Peyer's patch (tissue), 4 donors: ENCODE data around the gene SWAP70.

ENCODE experiments used
- POLR2A ChIP-seq, 2 donors: fragments of 450-650 bp; IDR thresholded peaks; one replicate each; pipeline ENCODE4 v1.5.1; 2017; ENCODE audit warnings: antibody characterized with exemption in 2 of 2, mild to moderate bottlenecking in 2 of 2, moderate library complexity in 2 of 2
- TF ChIP-seq, protein P1 (sequence below), 6 experiments: fragments of 450-650 bp in 4 of 6; fragments of 200-600 bp in 2 of 6; sonication (generic) in 1 of 6; IDR thresholded peaks; one replicate each; pipeline ENCODE4 v1.5.1; 2017 to 2019; ENCODE audit warnings: antibody characterized with exemption in 6 of 6, mild to moderate bottlenecking in 3 of 6, moderate library complexity in 1 of 6

DNA sequence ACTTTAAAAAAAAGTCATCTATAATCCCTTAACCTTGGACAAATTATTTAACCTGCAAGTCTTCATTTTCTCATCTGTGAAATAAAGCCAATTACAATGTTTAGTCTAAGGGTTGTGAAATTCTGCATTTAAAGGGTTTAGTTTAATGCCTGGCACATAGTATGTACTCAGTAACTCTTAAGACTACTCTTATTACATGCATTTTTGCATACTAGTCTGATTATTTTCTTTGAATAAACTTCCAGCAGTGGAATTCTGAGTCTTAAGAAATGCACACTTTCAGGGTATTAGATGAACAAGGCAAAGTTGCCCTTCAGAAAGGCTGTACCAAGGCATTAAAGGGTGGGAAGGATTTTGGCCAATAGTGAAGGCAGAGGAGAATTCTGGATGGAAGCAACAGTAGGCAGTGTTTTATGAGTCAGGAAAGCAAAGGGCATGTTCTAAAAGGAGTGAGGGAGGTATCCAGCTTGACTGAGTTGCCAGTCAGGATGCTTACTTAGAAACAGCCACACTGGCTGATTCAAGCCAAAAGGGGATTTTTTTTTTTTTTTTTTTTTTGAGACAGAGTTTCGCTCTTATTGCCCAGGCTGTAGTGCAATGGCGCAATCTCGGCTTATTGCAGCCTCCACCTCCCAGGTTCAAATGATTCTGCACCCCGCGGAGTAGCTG lies 50.5 kb downstream of the SWAP70 start:
- TF ChIP-seq, protein P1, sequence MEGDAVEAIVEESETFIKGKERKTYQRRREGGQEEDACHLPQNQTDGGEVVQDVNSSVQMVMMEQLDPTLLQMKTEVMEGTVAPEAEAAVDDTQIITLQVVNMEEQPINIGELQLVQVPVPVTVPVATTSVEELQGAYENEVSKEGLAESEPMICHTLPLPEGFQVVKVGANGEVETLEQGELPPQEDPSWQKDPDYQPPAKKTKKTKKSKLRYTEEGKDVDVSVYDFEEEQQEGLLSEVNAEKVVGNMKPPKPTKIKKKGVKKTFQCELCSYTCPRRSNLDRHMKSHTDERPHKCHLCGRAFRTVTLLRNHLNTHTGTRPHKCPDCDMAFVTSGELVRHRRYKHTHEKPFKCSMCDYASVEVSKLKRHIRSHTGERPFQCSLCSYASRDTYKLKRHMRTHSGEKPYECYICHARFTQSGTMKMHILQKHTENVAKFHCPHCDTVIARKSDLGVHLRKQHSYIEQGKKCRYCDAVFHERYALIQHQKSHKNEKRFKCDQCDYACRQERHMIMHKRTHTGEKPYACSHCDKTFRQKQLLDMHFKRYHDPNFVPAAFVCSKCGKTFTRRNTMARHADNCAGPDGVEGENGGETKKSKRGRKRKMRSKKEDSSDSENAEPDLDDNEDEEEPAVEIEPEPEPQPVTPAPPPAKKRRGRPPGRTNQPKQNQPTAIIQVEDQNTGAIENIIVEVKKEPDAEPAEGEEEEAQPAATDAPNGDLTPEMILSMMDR (IDR thresholded peaks at IDR 0.05), result no peak
- TF ChIP-seq POLR2A (IDR thresholded peaks at IDR 0.05), result no peak
